ENCODE measurements around the gene DLL4. TPM values are rescaled to one million over a fixed set of nuclear protein-coding genes. Genes with fewer than 3 reads are reported as not detected.

DLL4 gene
- total RNA-seq, 2 experiments from 2014 or later: 0.11 to 0.14 TPM

DNA sequence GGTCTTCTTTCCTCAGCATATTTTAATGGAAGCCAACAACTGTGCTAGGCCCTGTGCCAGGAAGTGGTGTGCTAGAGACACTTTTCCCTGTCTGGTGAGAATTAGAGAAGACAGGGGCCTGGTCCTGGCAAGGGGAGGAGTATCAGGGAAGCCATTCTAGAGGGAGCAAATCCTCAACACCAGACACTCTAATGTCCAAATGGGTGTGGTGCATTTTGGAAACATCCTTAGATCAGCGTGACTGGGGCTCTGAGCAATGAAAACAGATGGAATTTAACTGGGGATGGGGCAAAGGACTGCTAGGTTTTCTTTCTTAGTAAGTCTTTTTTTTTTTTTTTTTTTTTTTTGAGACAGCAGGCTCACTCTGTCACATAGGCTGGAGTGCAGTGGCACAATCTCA lies 42.6 kb upstream of the DLL4 start:
- ChIA-PET POLR2A (no interaction called here), CTCF (interaction anchor here (1.1 to 1.5 kb wide), 2 partner anchors 7 to 29 kb away, joined by 3 read pairs; partner anchors contain the start of gene VPS18)
- no peak overlapping the region for H3K4me3 Mint-ChIP-seq
- peaks cover 4% of the 10 kb centered on the region for H3K27me3 Mint-ChIP-seq
- H3K27me3 ChIP-seq (ENCODE audit: control insufficient read depth in 1 of 2, insufficient read depth in 2 of 2, low read length in 2 of 2): no peaks in the 10 kb centered on the region
- H3K27ac Mint-ChIP-seq: no peak overlapping the region
- H3K36me3 ChIP-seq (ENCODE audit: insufficient read depth, low read length): no peaks in the 10 kb centered on the region
- no peak overlapping the region for H3K27ac ChIP-seq (ENCODE audit: low read depth in 1 of 2, low read length in 2 of 2)
- H3K4me1 ChIP-seq (ENCODE audit: insufficient read depth, low read length): peaks cover 9% of the 10 kb centered on the region
- DNase-seq (no peak), ATAC-seq (ENCODE audit: poor library complexity) (no peak)
- TF ChIP-seq, protein P1, sequence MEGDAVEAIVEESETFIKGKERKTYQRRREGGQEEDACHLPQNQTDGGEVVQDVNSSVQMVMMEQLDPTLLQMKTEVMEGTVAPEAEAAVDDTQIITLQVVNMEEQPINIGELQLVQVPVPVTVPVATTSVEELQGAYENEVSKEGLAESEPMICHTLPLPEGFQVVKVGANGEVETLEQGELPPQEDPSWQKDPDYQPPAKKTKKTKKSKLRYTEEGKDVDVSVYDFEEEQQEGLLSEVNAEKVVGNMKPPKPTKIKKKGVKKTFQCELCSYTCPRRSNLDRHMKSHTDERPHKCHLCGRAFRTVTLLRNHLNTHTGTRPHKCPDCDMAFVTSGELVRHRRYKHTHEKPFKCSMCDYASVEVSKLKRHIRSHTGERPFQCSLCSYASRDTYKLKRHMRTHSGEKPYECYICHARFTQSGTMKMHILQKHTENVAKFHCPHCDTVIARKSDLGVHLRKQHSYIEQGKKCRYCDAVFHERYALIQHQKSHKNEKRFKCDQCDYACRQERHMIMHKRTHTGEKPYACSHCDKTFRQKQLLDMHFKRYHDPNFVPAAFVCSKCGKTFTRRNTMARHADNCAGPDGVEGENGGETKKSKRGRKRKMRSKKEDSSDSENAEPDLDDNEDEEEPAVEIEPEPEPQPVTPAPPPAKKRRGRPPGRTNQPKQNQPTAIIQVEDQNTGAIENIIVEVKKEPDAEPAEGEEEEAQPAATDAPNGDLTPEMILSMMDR (IDR thresholded peaks at IDR 0.05): no peak
- peaks cover 10% of the 10 kb centered on the region for H3K4me1 Mint-ChIP-seq (ENCODE audit: low read depth)
- intact Hi-C loops (cut with DNase I, micrococcal nuclease): no loop called here
- H3K9me3 Mint-ChIP-seq: no peaks in the 10 kb centered on the region
- H3K9me3 ChIP-seq (ENCODE audit: control insufficient read depth in 1 of 2, insufficient read depth in 1 of 2, low read length in 2 of 2): no peaks in the 10 kb centered on the region
- H3K4me3 ChIP-seq (ENCODE audit: low read length): no peak overlapping the region
- no peaks in the 10 kb centered on the region for H3K36me3 Mint-ChIP-seq (ENCODE audit: low read depth)

DNA sequence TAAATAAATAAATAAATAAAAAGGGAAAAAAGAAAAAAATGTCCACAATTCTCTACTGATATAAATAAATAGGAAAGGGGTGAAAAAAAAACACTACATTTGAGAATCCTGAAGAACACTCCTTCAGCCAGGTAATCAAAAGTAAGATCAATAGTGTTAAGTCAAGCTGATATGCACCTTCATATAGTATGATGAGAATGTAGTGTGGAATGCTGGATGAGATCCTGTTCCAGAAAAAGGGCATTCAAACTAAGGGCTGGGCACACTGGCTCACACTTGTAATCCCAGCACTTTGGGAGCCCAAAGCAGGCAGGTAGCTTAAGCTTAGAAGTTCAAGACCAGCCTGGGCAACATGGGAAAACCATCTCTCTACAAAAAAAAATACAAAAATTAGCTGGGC lies 40.0 kb upstream of the DLL4 start:
- Mint-ChIP-seq H3K4me1 (ENCODE audit: low read depth) (peaks cover 23% of the 10 kb centered on the region), H3K27ac (no peak overlapping the region), H3K36me3 (ENCODE audit: low read depth) (peaks cover under 1% of the 10 kb centered on the region), H3K27me3 (peaks cover 4% of the 10 kb centered on the region), H3K4me3 (no peak overlapping the region), H3K9me3 (no peaks in the 10 kb centered on the region)
- CTCF ChIA-PET: interaction anchor here (5.8 kb wide), 1 partner anchor 31 kb away, joined by 54 read pairs; no protein-coding TSS in a partner anchor
- no peaks in the 10 kb centered on the region for H3K9me3 ChIP-seq (ENCODE audit: control insufficient read depth in 1 of 2, insufficient read depth in 1 of 2, low read length in 2 of 2)
- H3K27ac ChIP-seq (ENCODE audit: low read depth in 1 of 2, low read length in 2 of 2): no peak overlapping the region
- no peaks in the 10 kb centered on the region for H3K36me3 ChIP-seq (ENCODE audit: insufficient read depth, low read length)
- H3K27me3 ChIP-seq (ENCODE audit: control insufficient read depth in 1 of 2, insufficient read depth in 2 of 2, low read length in 2 of 2): no peaks in the 10 kb centered on the region
- intact Hi-C loops (cut with DNase I, micrococcal nuclease): no loop called here
- no peak for DNase-seq
- TF ChIP-seq, protein P1 (IDR thresholded peaks at IDR 0.05): no peak
- H3K4me3 ChIP-seq (ENCODE audit: low read length): no peak overlapping the region
- ATAC-seq (ENCODE audit: poor library complexity): no peak
- peaks cover 23% of the 10 kb centered on the region for H3K4me1 ChIP-seq (ENCODE audit: insufficient read depth, low read length)
- POLR2A ChIA-PET: no interaction called here

- POLR2A ChIA-PET: no interaction called here
- Mint-ChIP-seq H3K4me1 (ENCODE audit: low read depth) (peaks cover 32% of the 10 kb centered on the region), H3K36me3 (ENCODE audit: low read depth) (peaks cover 15% of the 10 kb centered on the region), H3K9me3 (no peaks in the 10 kb centered on the region), H3K27ac (no peak overlapping the region), H3K4me3 (peak overlapping the region; percentile 11), H3K27me3 (no peaks in the 10 kb centered on the region)
- ATAC-seq (ENCODE audit: poor library complexity) (no peak), DNase-seq (no peak)
- Histone ChIP-seq H3K4me3 (ENCODE audit: low read length) (no peak overlapping the region), H3K9me3 (ENCODE audit: control insufficient read depth in 1 of 2, insufficient read depth in 1 of 2, low read length in 2 of 2) (no peaks in the 10 kb centered on the region), H3K27ac (ENCODE audit: low read depth in 1 of 2, low read length in 2 of 2) (no peak overlapping the region), H3K36me3 (ENCODE audit: insufficient read depth, low read length) (no peaks in the 10 kb centered on the region), H3K27me3 (ENCODE audit: control insufficient read depth in 1 of 2, insufficient read depth in 2 of 2, low read length in 2 of 2) (no peaks in the 10 kb centered on the region), H3K4me1 (ENCODE audit: insufficient read depth, low read length) (peaks cover 35% of the 10 kb centered on the region)
- CTCF ChIA-PET: interaction anchor here (1.1 to 5.8 kb wide), 2 partner anchors 18 to 33 kb away, joined by 4 to 54 read pairs; partner anchors contain the start of gene RHOV
- intact Hi-C loops (cut with DNase I, micrococcal nuclease): loop anchor here (5.0 kb wide), 4 partner anchors 134 to 369 kb away; partner anchors contain the start of genes KNL1 (in 1 of the 2) and RMDN3 (in 1 of the 2)
- TF ChIP-seq, protein P1 (IDR thresholded peaks at IDR 0.05): no peak
Measured at GRCh38 chr15:40891138-40891537, 38.0 kb upstream of the DLL4 start.

All from CD4-positive, alpha-beta T cell (primary cell).